Mesodermal cell (in vitro differentiated cells): ENCODE data around the gene MTERF4.

Source experiments
- H3K27ac ChIP-seq: 2 replicates; pipeline ENCODE4 v1.7.0; 2013; ENCODE audit warnings: mild to moderate bottlenecking, low read depth, low read length, moderate library complexity; ENCODE audit not compliant: severe bottlenecking
- H3K36me3 ChIP-seq: 2 replicates; pipeline ENCODE4 v1.7.1; 2013; ENCODE audit warnings: mild to moderate bottlenecking, low read length, moderate library complexity; ENCODE audit not compliant: control insufficient read depth, insufficient read depth
- H3K4me1 ChIP-seq: one replicate; pipeline ENCODE4 v1.7.1; 2013; ENCODE audit warnings: mild to moderate bottlenecking, low read length; ENCODE audit not compliant: insufficient read depth, control insufficient read depth, poor library complexity, severe bottlenecking
- H3K4me3 ChIP-seq: 2 replicates; pipeline ENCODE4 v1.7.0; 2013; ENCODE audit warnings: low read length, control low read depth, mild to moderate bottlenecking; ENCODE audit not compliant: insufficient read depth, poor library complexity, severe bottlenecking; ENCODE audit errors: extremely low read depth
- H3K9me3 ChIP-seq: 2 replicates; pipeline ENCODE4 v1.7.1; 2013; ENCODE audit warnings: mild to moderate bottlenecking, low read length, moderate library complexity; ENCODE audit not compliant: control insufficient read depth
- WGBS, 2 experiments: methylation state at CpG; one replicate each; pipeline ENCODE4 v1.1.5; 2013; ENCODE audit warnings: missing lambda C conversion rate in 2 of 2; ENCODE audit not compliant: insufficient coverage in 2 of 2; 5-methylcytosine and 5-hydroxymethylcytosine counted together

MTERF4 gene

DNA sequence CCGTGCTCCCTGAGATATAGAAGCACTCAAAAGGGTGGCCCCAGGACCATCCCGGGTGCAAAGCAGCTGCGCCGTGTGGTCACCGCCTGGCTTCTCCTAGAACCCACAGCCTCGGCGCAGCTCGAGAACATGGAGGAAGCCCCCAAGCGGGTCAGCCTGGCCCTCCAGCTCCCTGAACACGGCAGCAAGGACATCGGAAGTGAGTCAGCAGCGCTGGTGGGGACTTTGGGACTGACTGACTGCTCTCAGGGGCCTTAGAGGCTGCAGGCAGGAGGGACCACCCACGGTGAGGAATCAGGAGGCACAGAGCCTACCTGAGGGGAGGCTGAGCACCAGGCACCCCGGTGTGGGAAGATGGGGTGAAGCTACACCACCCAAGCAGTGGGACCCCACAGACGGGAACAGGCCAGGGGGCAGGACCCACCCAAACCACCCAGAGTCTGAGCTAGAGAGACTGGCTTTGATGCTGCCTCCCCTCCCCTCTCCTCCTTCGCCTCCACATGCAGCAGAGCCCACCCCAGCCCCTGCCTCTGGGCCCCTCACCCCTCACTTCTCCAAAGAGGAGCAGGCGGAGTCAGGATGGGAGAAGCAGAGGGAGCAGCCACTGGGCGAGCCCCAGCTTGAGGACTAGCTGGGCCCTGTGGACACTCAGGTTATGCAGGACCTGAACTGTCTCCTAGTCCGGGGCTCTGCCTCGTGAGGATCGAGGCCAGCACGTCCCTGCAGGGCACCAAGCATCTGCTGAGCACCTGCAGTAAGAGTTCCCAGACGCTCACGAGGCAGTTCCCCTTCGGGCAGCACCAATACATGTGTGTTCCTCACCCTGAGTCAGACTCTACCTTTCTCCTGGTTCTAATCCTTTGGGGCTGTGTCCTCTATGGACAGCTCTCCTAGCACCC, 28.7 kb downstream of the MTERF4 start:
- H3K36me3 ChIP-seq: peaks cover 3% of the 10 kb centered on the region
- 77 to 86% methylated on average over 21 to 22 of the region's 25 CpGs for WGBS, 2 experiments
- no peaks in the 10 kb centered on the region for H3K9me3 ChIP-seq
- no peaks in the 10 kb centered on the region for H3K4me1 ChIP-seq
- no peak overlapping the region for H3K4me3 ChIP-seq
- no peak overlapping the region for H3K27ac ChIP-seq

DNA sequence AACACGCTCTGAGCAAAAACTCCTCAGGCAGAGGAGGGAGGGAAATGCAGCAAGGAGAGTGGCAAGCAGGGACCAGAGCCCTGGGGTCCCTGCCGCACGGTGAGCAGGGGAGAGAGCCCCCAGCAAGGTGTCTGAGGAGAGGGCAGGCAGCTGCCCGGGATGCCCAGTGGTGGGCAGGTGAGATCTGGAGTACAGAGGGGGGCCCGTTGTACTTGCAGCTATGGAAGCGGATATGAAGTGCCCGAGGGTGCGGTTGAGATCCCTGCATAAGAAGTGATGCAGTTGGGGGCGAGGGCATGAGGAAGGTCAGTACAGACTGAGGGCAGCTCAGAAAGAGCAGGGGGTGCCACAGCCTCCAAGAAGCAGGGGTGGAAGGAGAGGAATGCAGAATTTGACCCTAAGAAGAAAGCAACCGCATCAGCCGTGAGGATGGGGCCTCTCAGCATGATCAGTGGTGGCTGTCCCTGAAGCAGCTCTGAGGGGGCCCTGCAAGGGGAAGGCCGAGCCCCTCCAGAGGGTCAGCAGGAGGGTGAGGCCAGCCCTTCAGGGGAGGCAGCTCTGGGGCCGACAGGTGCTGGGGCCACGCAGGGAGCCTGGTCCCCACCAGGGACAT, 29.4 kb downstream of the MTERF4 start:
- H3K4me3 ChIP-seq: no peak overlapping the region
- no peaks in the 10 kb centered on the region for H3K4me1 ChIP-seq
- no peaks in the 10 kb centered on the region for H3K9me3 ChIP-seq
- 91 to 92% methylated on average over 11 to 14 of the region's 14 CpGs for WGBS, 2 experiments
- no peak overlapping the region for H3K27ac ChIP-seq
- peaks cover 3% of the 10 kb centered on the region for H3K36me3 ChIP-seq

DNA sequence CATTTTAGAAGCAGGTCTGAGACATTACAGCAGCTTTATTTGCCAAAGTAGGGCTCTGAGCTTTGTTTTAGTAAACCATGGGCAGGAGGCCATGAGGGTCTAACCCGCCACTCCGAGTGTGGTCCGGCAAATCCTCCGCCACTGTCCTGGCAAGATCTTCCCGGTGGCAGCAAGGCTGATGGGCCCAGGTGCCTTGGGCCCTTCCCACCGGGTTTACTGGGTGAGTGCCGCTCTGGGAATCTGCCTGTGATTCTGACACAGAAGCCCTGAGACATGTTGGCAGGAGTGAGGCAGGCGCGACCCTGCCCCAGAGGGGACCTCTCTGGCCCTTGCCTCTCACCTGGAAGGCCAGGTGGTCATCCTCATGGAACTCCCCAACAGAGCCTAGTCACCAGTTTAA, 29.9 kb downstream of the MTERF4 start:
- Histone ChIP-seq H3K4me3 (no peak overlapping the region), H3K4me1 (no peaks in the 10 kb centered on the region), H3K27ac (no peak overlapping the region), H3K36me3 (peaks cover 3% of the 10 kb centered on the region), H3K9me3 (no peaks in the 10 kb centered on the region)
- WGBS, 2 experiments: 80 to 86% methylated on average over 9 of the region's 9 CpGs

DNA sequence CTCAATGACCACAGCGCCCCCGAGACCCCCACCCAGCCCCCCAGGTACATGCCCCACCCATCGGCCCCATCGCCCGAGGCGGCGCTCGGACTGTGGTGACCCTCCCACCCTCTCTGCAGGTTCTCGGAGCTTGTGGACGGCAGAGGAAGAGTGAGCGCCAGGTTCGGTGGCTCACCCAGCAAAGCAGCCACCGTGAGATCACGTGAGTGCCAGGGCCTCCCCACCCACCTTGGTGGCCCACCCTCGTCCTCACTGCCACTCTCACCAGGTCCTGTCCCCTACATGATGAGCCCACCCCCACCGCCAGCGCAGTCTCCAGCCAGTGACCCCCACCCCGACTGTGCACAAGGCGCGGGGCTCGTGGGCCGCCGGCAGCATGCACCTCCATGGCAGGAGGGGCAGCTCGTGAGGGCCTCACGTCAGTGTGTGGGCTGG, 30.4 kb downstream of the MTERF4 start:
- no peak overlapping the region for H3K4me3 ChIP-seq
- H3K4me1 ChIP-seq: no peaks in the 10 kb centered on the region
- no peak overlapping the region for H3K27ac ChIP-seq
- no peaks in the 10 kb centered on the region for H3K9me3 ChIP-seq
- WGBS, 2 experiments: 92 to 95% methylated on average over 15 to 19 of the region's 25 CpGs
- H3K36me3 ChIP-seq: peaks cover 3% of the 10 kb centered on the region

DNA sequence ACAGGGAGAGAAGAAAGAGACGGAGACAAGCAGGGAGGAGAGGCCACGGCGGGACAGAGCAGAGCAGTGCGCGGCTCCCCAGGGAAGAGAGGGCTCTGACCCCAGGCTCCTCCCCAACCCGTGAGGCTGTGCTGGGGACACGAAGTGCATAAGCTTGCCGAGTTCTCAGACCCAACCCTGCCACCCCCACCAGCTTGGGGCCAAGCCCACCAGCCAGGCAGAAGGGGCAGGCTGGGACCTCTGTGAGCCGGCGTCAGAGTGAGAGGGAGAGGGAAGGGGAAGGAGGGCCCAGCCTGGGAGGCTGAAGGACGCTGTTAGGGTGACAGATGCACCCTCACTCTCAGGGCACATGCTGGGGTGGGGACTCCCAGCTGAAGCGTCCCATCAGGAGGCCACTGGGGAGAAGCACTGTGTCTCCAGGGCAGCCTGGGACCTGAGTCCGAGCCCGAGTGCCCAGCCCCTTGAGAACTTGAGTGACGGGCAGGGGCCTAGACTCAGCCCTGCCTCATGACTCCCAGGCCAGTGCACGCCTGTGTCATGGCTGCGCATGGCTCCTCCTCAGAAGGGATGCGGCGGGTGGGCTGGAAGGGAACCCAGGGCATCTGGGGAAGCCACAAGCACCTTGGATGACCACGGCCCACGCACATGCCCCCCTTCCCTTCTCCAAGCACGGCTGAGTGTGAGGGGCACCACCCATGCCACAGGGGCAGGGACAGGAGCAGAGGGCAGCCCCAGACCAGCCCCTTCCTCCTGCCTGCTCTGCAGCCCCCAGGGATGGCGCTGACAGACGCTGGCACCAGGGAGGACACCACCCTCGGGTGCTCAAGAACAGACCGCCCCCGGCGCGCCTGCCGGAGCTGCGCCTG, 31.0 kb downstream of the MTERF4 start:
- no peak overlapping the region for H3K27ac ChIP-seq
- H3K4me1 ChIP-seq: no peaks in the 10 kb centered on the region
- 85 to 95% methylated on average over 15 to 25 of the region's 31 CpGs for WGBS, 2 experiments
- H3K9me3 ChIP-seq: no peaks in the 10 kb centered on the region
- H3K4me3 ChIP-seq: no peak overlapping the region
- H3K36me3 ChIP-seq: peaks cover 3% of the 10 kb centered on the region

DNA sequence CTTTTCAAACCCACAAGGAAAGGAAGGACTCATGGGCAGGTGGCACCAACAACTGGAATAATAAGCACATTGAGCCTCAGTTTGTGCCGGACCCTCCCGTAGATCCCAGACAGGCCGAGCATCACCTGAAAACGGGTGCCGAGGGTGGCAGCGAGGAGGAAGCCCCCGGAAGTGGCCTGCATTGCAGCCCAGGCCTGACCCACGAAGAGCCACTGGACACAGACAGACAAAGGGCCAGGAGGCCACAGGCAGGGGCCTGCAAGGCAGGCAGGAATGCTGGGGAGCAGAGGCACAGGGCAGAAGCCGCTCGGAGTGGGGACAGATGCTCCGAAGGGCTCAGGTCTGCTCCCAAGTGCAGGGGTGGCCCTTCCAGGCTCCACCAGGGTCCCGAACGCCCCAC, 31.7 kb downstream of the MTERF4 start:
- Histone ChIP-seq H3K4me1 (no peaks in the 10 kb centered on the region), H3K9me3 (no peaks in the 10 kb centered on the region), H3K36me3 (peaks cover 3% of the 10 kb centered on the region), H3K27ac (no peak overlapping the region), H3K4me3 (no peak overlapping the region)
- 91 to 92% methylated on average over 13 of the region's 13 CpGs for WGBS, 2 experiments

DNA sequence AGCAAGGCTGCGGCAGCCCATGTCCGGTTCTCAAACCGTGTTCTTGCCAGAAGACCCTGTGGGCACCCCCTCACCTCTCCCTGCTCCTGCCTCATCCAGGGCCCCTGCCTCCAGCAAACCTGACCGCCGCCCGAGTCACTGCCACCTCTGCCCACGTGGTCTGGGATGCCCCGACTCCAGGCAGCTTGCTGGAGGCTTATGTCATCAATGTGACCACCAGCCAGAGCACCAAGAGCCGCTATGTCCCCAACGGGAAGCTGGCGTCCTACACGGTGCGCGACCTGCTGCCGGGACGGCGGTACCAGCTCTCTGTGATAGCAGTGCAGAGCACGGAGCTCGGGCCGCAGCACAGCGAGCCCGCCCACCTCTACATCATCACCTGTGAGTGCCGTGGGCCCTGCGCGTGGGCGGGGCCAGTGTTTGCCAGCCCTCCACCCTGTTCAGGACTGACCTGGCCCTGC, 32.2 kb downstream of the MTERF4 start:
- no peaks in the 10 kb centered on the region for H3K36me3 ChIP-seq
- 85 to 88% methylated on average over 24 to 26 of the region's 26 CpGs for WGBS, 2 experiments

DNA sequence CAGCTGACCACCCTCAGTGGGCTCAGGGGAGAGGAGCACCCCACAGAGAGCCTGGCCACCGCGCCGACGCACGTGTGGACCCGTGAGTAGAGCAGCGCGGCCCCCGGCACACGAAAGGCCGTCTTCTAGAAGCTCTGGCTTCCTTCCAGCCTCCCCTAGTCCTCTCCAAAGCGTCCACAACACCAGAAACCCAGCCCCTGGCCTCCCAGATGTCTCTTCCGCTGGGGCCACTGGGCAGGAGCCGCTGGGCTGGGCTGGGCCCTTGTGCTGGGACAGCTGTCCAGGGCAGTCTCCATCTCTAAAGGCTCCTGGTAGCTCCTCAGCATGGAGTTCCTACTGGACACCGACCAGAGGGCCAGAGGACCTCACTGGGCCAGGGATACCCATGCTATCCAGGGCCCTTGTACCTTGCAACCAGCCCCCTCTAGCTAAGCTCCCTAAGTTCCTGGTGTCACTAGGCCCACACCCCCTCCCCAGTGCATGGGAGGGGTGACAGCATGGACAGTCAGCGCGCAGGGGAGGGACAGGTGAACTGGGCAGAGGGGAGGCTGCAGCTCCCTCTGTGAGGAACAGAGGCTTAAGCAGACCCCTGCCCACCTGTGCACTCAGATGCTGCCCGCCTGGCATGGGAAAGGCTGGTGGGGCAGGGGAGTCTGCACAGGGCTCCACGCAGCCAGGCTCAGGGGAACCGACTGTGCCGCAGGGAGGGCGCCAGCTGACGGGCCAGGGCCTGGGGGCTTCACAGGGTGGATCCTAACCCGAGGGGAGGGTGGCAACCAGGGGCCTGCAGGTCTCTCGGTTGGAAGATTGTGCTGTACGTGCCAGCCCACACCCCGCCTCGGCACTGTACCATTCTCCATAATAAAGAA, 32.9 kb downstream of the MTERF4 start:
- Histone ChIP-seq H3K4me3 (no peak overlapping the region), H3K9me3 (no peaks in the 10 kb centered on the region), H3K4me1 (no peaks in the 10 kb centered on the region), H3K27ac (no peak overlapping the region), H3K36me3 (no peaks in the 10 kb centered on the region)
- WGBS, 2 experiments: 85 to 87% methylated on average over 17 to 28 of the region's 28 CpGs

More for the DNA sequence above, 32.2 kb downstream of the MTERF4 start:
- Histone ChIP-seq H3K27ac (no peak overlapping the region), H3K4me1 (no peaks in the 10 kb centered on the region), H3K9me3 (no peaks in the 10 kb centered on the region), H3K4me3 (no peak overlapping the region)

DNA sequence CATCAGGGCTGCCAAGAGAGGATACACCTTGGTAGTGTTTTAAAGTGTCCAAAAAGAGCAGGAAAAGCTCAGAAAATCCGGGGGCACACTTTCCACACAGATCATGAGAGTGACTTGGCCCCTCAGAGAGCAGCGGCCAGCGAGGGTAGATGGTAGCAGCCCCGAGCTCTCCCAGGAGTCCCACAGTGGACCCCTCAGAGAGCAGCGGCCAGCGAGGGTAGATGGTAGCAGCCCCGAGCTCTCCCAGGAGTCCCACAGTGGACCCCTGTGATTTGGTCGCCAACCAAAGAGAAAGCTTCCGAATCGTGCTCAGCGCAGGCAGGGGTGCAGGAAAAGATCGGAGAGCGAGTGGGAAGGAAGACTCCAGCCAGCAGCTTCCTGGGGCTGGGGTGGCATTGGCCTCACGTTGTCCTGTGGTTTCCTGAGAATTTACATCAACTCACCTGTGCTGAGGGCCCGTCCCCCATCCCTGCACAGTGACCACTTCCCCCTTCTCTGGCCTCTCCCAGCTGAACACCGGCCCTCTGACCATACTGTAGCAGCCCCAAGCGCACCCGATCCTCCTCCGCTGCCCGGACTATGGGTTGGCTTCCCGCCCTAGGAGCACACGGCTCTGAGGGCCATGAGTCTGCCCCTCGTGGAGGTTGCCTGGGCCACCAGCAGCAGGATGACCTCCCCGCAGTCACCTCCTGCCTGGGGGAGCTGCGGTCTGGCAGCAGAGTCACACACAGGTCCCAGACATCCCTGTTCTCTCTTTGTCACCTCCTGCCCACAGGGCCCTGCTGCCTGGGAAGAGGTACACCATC, 33.7 kb downstream of the MTERF4 start:
- Histone ChIP-seq H3K27ac (no peak overlapping the region), H3K4me3 (no peak overlapping the region), H3K9me3 (no peaks in the 10 kb centered on the region), H3K4me1 (no peaks in the 10 kb centered on the region), H3K36me3 (no peaks in the 10 kb centered on the region)
- WGBS, 2 experiments: 86 to 89% methylated on average over 23 to 25 of the region's 25 CpGs
